ENCODE results near the gene STAC3. TPM values are rescaled to one million over a fixed set of nuclear protein-coding genes. Genes with fewer than 3 reads are reported as not detected.

The STAC3 gene
- total and polyA plus RNA-seq, 10 of the 15 experiments (the other 5 are each of a cell fraction or from before 2014, with no cell fraction given): 0.49 to 9.9 (median 3.8) TPM

GRCh38 chr12:57242691-57243454, 8.1 kb downstream of the STAC3 start:
- Histone ChIP-seq H3K79me2 (ENCODE audit: control insufficient read depth, insufficient read depth, low read length) (no peaks in the 10 kb centered on the region), H3K27me3 (replicated peaks in 1 of 2; ENCODE audit: control insufficient read depth in 2 of 2, insufficient read depth in 2 of 2, low read length in 1 of 2) (peaks cover 5 to 6% of the 10 kb centered on the region in 2 experiments; a peak in 3 of 4 replicates), H3K27ac (ENCODE audit: control insufficient read depth, insufficient read depth) (no peak overlapping the region), H3K9me3 (replicated peaks; ENCODE audit: control insufficient read depth, insufficient read depth, low read length) (no peaks in the 10 kb centered on the region), H3K36me3 (ENCODE audit: control insufficient read depth in 2 of 2, insufficient read depth in 2 of 2, low read length in 1 of 2) (no peaks in the 10 kb centered on the region), H4K20me1 (ENCODE audit: control insufficient read depth, insufficient read depth) (peaks cover 2% of the 10 kb centered on the region; the same call in 1 of the 2 replicates), H3K4me1 (ENCODE audit: control insufficient read depth, insufficient read depth, low read length) (peaks cover 47% of the 10 kb centered on the region), H2AFZ (ENCODE audit: control insufficient read depth, low read depth, low read length) (no peak overlapping the region; the same call in 1 of the 2 replicates), H3K9ac (ENCODE audit: control insufficient read depth, insufficient read depth, low read length) (peak overlapping the region; percentile 46; the same call in 1 of the 2 replicates), H3K4me2 (ENCODE audit: control insufficient read depth, insufficient read depth) (peak overlapping the region; percentile 88), H3K4me3 (peak overlapping the region; percentile 61; the same call in 1 of the 2 replicates)
- SMC1A ChIA-PET (ENCODE audit: uncharacterized antibody, unreplicated experiment): interaction anchor here (1.0 to 8.1 kb wide), 7 partner anchors 13 to 217 kb away, joined by 3 to 55 read pairs (median 4); partner anchors contain the start of genes INHBE and SHMT2
- BruUV-seq (replicated peaks): no TSS peak
- CTCF ChIA-PET: interaction anchor here (0.7 to 10.7 kb wide), 37 partner anchors 9 to 476 kb away, joined by 3 to 271 read pairs (median 5); partner anchors contain the start of genes INHBC, INHBE, LRP1 and SHMT2
- RAD21 ChIA-PET (ENCODE audit: unreplicated experiment): interaction anchor here (0.6 to 14.4 kb wide), 19 partner anchors 10 to 596 kb away, joined by 3 to 85 read pairs (median 3); partner anchors contain the start of genes GLI1, INHBE, NXPH4 and SHMT2
- peak; percentile 52 for ATAC-seq
- peak; percentile 35 for FAIRE-seq
- in situ Hi-C loops (cut with MboI): no loop called here
- no peak for DNase-seq (ENCODE audit: low read depth, low spot score)
- WGBS (ENCODE audit: insufficient coverage, insufficient replicate concordance, low lambda C conversion rate, missing lambda C conversion rate): 3% methylated on average over 44 of the region's 45 CpGs
- POLR2A ChIA-PET: interaction anchor here (1.0 to 1.8 kb wide), 3 partner anchors 13 to 210 kb away, joined by 4 to 12 read pairs (median 5); partner anchors contain the start of gene SHMT2
- intact Hi-C loops (cut with micrococcal nuclease; ENCODE audit: unreplicated experiment): loop anchor here (1.0 to 5.0 kb wide), 3 partner anchors 30 to 121 kb away; no protein-coding TSS in a partner anchor
- TF ChIP-seq SRF (IDR thresholded peaks at IDR 0.05; ENCODE audit: low read depth in 2 of 2, low read length in 2 of 2) (no peak), HDAC2 (IDR thresholded peaks at IDR 0.05) (no peak), CTCF (IDR thresholded peaks at IDR 0.05 in 2 of 3, conservative IDR thresholded peaks at IDR 0.05 in 1 of 3; ENCODE audit: control insufficient read depth in 2 of 3, extremely low read depth in 1 of 3, insufficient read depth in 1 of 3, low read depth in 3 of 3, low read length in 3 of 3) (peak; percentile 59 to 77 (median 68)), ZSCAN29 (IDR thresholded peaks at IDR 0.05) (no peak), SIN3A (IDR thresholded peaks at IDR 0.05; ENCODE audit: low read depth, low read length) (no peak), RFX5 (IDR thresholded peaks at IDR 0.05; ENCODE audit: low read depth, low read length) (no peak), RCOR1 (conservative IDR thresholded peaks at IDR 0.05; ENCODE audit: low read depth, low read length) (no peak), IKZF1 (conservative IDR thresholded peaks at IDR 0.05) (0 out of 2 replicates have a peak, but pooled peaks have one; percentile 27), SMC3 (IDR thresholded peaks at IDR 0.05; ENCODE audit: borderline replicate concordance, low read length) (peak; percentile 13; the same call in 1 of the 2 replicates), ZBTB40 (IDR thresholded peaks at IDR 0.05; ENCODE audit: borderline replicate concordance) (no peak), SREBF2 (IDR thresholded peaks at IDR 0.05; ENCODE audit: low read length) (no peak), ZZZ3 (IDR thresholded peaks at IDR 0.05; ENCODE audit: control insufficient read depth, insufficient read length, low read depth) (no peak), ASH2L (IDR thresholded peaks at IDR 0.05; ENCODE audit: borderline replicate concordance, low read depth) (peak; percentile 97; the same call in 1 of the 2 replicates), MYB (IDR thresholded peaks at IDR 0.05; ENCODE audit: borderline replicate concordance, low read depth, low read length) (peak; percentile 63; the same call in 1 of the 2 replicates), STAT1 (conservative IDR thresholded peaks at IDR 0.05) (no peak), PAX8 (IDR thresholded peaks at IDR 0.05) (no peak), SREBF1 (IDR thresholded peaks at IDR 0.05; ENCODE audit: low read length) (peak; percentile 39; the same call in 1 of the 2 replicates), NFXL1 (IDR thresholded peaks at IDR 0.05; ENCODE audit: borderline replicate concordance) (no peak)

All from GM12878 (cell line).